ENCODE results near the gene COL4A1. TPM values are rescaled to one million over a fixed set of nuclear protein-coding genes. Genes with fewer than 3 reads are reported as not detected.

The COL4A1 gene
- total RNA-seq, 3 donors from 2014 or later, result 19.0 to 308 (median 61.9) TPM

- no peak overlapping the region for H3K4me3 ChIP-seq
- intact Hi-C loops (cut with DNase I, micrococcal nuclease), result no loop called here
- no peaks in the 10 kb centered on the region for H3K9me3 ChIP-seq
- TF ChIP-seq, protein P1, sequence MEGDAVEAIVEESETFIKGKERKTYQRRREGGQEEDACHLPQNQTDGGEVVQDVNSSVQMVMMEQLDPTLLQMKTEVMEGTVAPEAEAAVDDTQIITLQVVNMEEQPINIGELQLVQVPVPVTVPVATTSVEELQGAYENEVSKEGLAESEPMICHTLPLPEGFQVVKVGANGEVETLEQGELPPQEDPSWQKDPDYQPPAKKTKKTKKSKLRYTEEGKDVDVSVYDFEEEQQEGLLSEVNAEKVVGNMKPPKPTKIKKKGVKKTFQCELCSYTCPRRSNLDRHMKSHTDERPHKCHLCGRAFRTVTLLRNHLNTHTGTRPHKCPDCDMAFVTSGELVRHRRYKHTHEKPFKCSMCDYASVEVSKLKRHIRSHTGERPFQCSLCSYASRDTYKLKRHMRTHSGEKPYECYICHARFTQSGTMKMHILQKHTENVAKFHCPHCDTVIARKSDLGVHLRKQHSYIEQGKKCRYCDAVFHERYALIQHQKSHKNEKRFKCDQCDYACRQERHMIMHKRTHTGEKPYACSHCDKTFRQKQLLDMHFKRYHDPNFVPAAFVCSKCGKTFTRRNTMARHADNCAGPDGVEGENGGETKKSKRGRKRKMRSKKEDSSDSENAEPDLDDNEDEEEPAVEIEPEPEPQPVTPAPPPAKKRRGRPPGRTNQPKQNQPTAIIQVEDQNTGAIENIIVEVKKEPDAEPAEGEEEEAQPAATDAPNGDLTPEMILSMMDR (IDR thresholded peaks at IDR 0.05), result no peak
- DNase-seq (no peak), ATAC-seq (no peak)
- H3K36me3 ChIP-seq (ENCODE audit: low read depth), result no peaks in the 10 kb centered on the region
- H3K4me1 ChIP-seq (ENCODE audit: low read depth), result no peaks in the 10 kb centered on the region
Observed at GRCh38 chr13:110290826-110291225, 16.1 kb downstream of the COL4A1 start.

GRCh38 chr13:110290153-110290552 is 16.8 kb downstream of the COL4A1 start:
- ATAC-seq, result no peak
- Histone ChIP-seq H3K36me3 (ENCODE audit: low read depth) (no peaks in the 10 kb centered on the region), H3K4me3 (no peak overlapping the region), H3K4me1 (ENCODE audit: low read depth) (no peaks in the 10 kb centered on the region), H3K9me3 (no peaks in the 10 kb centered on the region)
- intact Hi-C loops (cut with DNase I, micrococcal nuclease), result no loop called here
- TF ChIP-seq, protein P1 (IDR thresholded peaks at IDR 0.05), result no peak
- no peak for DNase-seq

- Histone ChIP-seq H3K4me3 (no peak overlapping the region), H3K36me3 (ENCODE audit: low read depth) (no peaks in the 10 kb centered on the region), H3K4me1 (ENCODE audit: low read depth) (no peaks in the 10 kb centered on the region), H3K9me3 (no peaks in the 10 kb centered on the region)
- ATAC-seq (no peak), DNase-seq (no peak)
- TF ChIP-seq, protein P1 (IDR thresholded peaks at IDR 0.05), result no peak
- intact Hi-C loops (cut with DNase I, micrococcal nuclease), result no loop called here
Observed at GRCh38 chr13:110289661-110290060, 17.3 kb downstream of the COL4A1 start.

- intact Hi-C loops (cut with DNase I, micrococcal nuclease), result no loop called here
- H3K9me3 ChIP-seq, result no peaks in the 10 kb centered on the region
- no peaks in the 10 kb centered on the region for H3K4me1 ChIP-seq (ENCODE audit: low read depth)
- DNase-seq (no peak), ATAC-seq (no peak)
- TF ChIP-seq, protein P1 (IDR thresholded peaks at IDR 0.05), result no peak
- no peaks in the 10 kb centered on the region for H3K36me3 ChIP-seq (ENCODE audit: low read depth)
- H3K4me3 ChIP-seq, result no peak overlapping the region
Observed at GRCh38 chr13:110289174-110289573, 17.8 kb downstream of the COL4A1 start.

- Histone ChIP-seq H3K9me3 (no peaks in the 10 kb centered on the region), H3K36me3 (ENCODE audit: low read depth) (no peaks in the 10 kb centered on the region), H3K4me3 (no peak overlapping the region), H3K4me1 (ENCODE audit: low read depth) (no peaks in the 10 kb centered on the region)
- ATAC-seq, result no peak
- TF ChIP-seq, protein P1 (IDR thresholded peaks at IDR 0.05), result no peak
- intact Hi-C loops (cut with DNase I, micrococcal nuclease), result no loop called here
- no peak for DNase-seq
Observed at GRCh38 chr13:110286833-110287819, 19.8 kb downstream of the COL4A1 start.

All from mucosa of descending colon (tissue), 3 donors.